Calu3 (cell line): Measurements from ENCODE around the gene SERPING1. TPM values are rescaled to one million over a fixed set of nuclear protein-coding genes. Genes with fewer than 3 reads are reported as not detected.
A peak's percentile ranks its signal among the peaks of the same experiment; 100 is the strongest.

Experiments used
- BruUV-seq: library from RNA; stranded (reverse); fragments of 400-500 nt; replicated peaks from 2 replicates; lab custom pipeline; 2021; lab: Mats Ljungman, UMichigan
- CTCF ChIA-PET: fragments of 300-600 bp; sonication (Branson Sonifier 250); formaldehyde crosslinking; loops from one replicate; lab custom pipeline; 2022; ENCODE audit warnings: antibody characterized with exemption; lab: Charles Lee
- DNase-seq: peaks from one replicate; pipeline ENCODE4 v3.0.0; 2022
- H3K27ac Mint-ChIP-seq: one replicate; pipeline ENCODE4 v1.8.0; 2022; ENCODE audit warnings: mixed read lengths; ENCODE audit not compliant: unreplicated experiment
- H3K27me3 Mint-ChIP-seq: one replicate; pipeline ENCODE4 v1.8.0; 2022; ENCODE audit warnings: mixed read lengths; ENCODE audit not compliant: unreplicated experiment
- H3K36me3 Mint-ChIP-seq: one replicate; pipeline ENCODE4 v1.8.0; 2022; ENCODE audit warnings: mild to moderate bottlenecking, moderate library complexity, mixed read lengths; ENCODE audit not compliant: insufficient read depth, unreplicated experiment
- H3K4me1 Mint-ChIP-seq: one replicate; pipeline ENCODE4 v1.8.0; 2022; ENCODE audit warnings: mild to moderate bottlenecking, low read depth, mixed read lengths; ENCODE audit not compliant: unreplicated experiment
- H3K4me3 Mint-ChIP-seq: one replicate; pipeline ENCODE4 v1.8.0; 2022; ENCODE audit warnings: mild to moderate bottlenecking, low read depth, moderate library complexity, mixed read lengths; ENCODE audit not compliant: unreplicated experiment
- H3K9me3 Mint-ChIP-seq: one replicate; pipeline ENCODE4 v1.8.0; 2022; ENCODE audit warnings: low read depth, mixed read lengths; ENCODE audit not compliant: unreplicated experiment
- intact Hi-C: fragments of 100-400 bp; cut with micrococcal nuclease; formaldehyde crosslinking; loops from one replicate; pipeline ENCODE4 v1.10.0; 2022; ENCODE audit not compliant: unreplicated experiment
- microRNA-seq: library from miRNA; unstranded; fragments of <30 nt; microRNA quantifications from one replicate; pipeline ENCODE4 v1.2.0, GENCODE V29; 2022
- total RNA-seq: library from RNA; stranded (reverse); gene quantifications from 2 replicates; pipeline ENCODE4 v1.2.3, GENCODE V29; 2022
- TF ChIP-seq, protein P1 (sequence below): fragments of 200-600 bp; IDR thresholded peaks from one replicate; pipeline ENCODE4 v1.8.0; 2022; ENCODE audit warnings: antibody characterized with exemption; ENCODE audit not compliant: unreplicated experiment

Gene SERPING1
- total RNA-seq, 1 experiment from 2014 or later, result 61.8 TPM

DNA sequence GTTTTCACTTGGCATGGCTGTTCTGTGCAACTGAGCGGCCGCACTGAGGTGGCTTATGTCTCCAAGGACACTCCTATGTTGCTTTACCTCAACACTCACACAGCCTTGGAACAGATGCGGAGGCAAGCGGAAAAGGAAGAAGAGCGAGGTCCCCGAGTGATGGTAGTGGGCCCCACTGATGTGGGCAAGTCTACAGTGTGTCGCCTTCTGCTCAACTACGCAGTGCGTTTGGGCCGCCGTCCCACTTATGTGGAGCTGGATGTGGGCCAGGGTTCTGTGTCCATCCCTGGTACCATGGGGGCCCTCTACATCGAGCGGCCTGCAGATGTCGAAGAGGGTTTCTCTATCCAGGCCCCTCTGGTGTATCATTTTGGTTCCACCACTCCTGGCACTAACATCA lies 62.2 kb downstream of the SERPING1 start:
- Mint-ChIP-seq H3K4me1 (peaks cover 8% of the 10 kb centered on the region), H3K27ac (no peak overlapping the region), H3K4me3 (no peak overlapping the region), H3K36me3 (peaks cover 25% of the 10 kb centered on the region), H3K9me3 (no peaks in the 10 kb centered on the region), H3K27me3 (no peaks in the 10 kb centered on the region)
- TF ChIP-seq, protein P1, sequence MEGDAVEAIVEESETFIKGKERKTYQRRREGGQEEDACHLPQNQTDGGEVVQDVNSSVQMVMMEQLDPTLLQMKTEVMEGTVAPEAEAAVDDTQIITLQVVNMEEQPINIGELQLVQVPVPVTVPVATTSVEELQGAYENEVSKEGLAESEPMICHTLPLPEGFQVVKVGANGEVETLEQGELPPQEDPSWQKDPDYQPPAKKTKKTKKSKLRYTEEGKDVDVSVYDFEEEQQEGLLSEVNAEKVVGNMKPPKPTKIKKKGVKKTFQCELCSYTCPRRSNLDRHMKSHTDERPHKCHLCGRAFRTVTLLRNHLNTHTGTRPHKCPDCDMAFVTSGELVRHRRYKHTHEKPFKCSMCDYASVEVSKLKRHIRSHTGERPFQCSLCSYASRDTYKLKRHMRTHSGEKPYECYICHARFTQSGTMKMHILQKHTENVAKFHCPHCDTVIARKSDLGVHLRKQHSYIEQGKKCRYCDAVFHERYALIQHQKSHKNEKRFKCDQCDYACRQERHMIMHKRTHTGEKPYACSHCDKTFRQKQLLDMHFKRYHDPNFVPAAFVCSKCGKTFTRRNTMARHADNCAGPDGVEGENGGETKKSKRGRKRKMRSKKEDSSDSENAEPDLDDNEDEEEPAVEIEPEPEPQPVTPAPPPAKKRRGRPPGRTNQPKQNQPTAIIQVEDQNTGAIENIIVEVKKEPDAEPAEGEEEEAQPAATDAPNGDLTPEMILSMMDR, result no peak
- BruUV-seq, result no TSS peak
- no peak for DNase-seq
- CTCF ChIA-PET, result no interaction called here
- intact Hi-C loops, result loop anchor here (10.0 kb wide), 1 partner anchor 125 kb away; no protein-coding TSS in a partner anchor

DNA sequence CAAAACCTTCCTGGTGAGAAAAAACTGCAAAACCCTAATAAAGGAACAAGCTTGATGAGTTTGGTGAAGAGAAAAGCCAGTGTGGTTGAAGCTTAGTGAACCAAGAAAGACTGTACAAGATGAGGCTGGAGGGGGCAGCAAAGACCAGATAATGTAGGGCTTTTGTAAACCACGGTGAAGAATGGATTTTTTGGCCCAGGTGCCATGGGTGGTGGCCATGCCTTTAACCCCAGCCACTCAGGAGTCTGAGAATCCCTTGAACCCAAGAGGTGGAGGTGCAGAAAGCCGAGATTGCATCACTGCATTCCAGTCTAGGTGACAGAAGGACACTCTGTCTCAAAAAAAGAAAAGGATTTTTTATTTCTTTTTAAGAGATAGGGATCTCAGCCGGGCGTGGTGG lies 65.4 kb downstream of the SERPING1 start:
- H3K27me3 Mint-ChIP-seq, result no peaks in the 10 kb centered on the region
- intact Hi-C loops, result loop anchor here (10.0 kb wide), 1 partner anchor 122 kb away; no protein-coding TSS in a partner anchor
- H3K36me3 Mint-ChIP-seq, result peaks cover 32% of the 10 kb centered on the region
- H3K9me3 Mint-ChIP-seq, result no peaks in the 10 kb centered on the region
- peaks cover 7% of the 10 kb centered on the region for H3K4me1 Mint-ChIP-seq
- H3K27ac Mint-ChIP-seq, result no peak overlapping the region
- CTCF ChIA-PET, result interaction anchor here (0.7 kb wide), 2 partner anchors 137 to 623 kb away, joined by 3 to 4 read pairs; no protein-coding TSS in a partner anchor
- TF ChIP-seq, protein P1, result no peak
- BruUV-seq, result no TSS peak
- no peak for DNase-seq
- H3K4me3 Mint-ChIP-seq, result no peak overlapping the region

DNA sequence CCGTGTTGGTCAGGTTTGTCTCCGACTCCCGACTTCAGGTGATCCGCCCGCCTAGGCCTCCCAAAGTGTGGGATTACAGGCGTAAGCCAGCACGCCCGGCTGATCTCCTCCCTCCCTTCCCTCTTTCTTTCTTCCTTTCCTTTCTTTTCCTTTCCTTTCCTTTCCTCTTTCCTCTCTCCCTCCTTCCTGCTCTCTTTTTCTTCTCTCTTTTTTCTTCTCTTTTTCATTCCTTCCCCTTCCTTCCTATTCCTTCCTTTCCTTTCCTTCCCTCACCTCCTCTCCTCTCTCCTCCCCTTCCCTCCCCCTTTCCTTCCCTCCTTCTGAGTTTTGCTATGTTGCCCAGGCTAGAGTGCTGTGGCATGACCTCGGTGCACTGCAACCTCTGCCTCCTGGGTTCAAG lies 66.5 kb downstream of the SERPING1 start:
- Mint-ChIP-seq H3K9me3 (no peaks in the 10 kb centered on the region), H3K36me3 (peaks cover 33% of the 10 kb centered on the region), H3K4me3 (no peak overlapping the region), H3K27ac (no peak overlapping the region), H3K27me3 (no peaks in the 10 kb centered on the region), H3K4me1 (peaks cover 9% of the 10 kb centered on the region)
- intact Hi-C loops, result loop anchor here (10.0 kb wide), 1 partner anchor 121 kb away; no protein-coding TSS in a partner anchor
- DNase-seq, result no peak
- CTCF ChIA-PET, result no interaction called here
- no TSS peak for BruUV-seq
- TF ChIP-seq, protein P1, result no peak

Small RNA genes lying within 50 kb of the gene (microRNA-seq; reads per million reads assigned to microRNA genes)
- gene MIR130A, result 3,785 reads per million, percentile 91 among the genes with 10 or more reads in this experiment

Other genes starting within 250 kb of the SERPING1 start
- not detected in 2 replicates for gene PRG3, start 216.5 kb upstream of the SERPING1 start, total RNA-seq
- not detected in 2 replicates for gene PRG2, start 207.0 kb upstream of the SERPING1 start, total RNA-seq
- 91.8 and 127 TPM in 2 replicates for gene SLC43A3, start 170.6 kb upstream of the SERPING1 start, total RNA-seq
- gene RTN4RL2, start 137.2 kb upstream of the SERPING1 start, total RNA-seq, result 1.9 and 3.6 TPM in 2 replicates
- 9.5 and 12.5 TPM in 2 replicates for gene SLC43A1, start 82.0 kb upstream of the SERPING1 start, total RNA-seq
- gene TIMM10, start 66.9 kb upstream of the SERPING1 start, total RNA-seq, result 68.5 and 73.5 TPM in 2 replicates
- gene SMTNL1, start 60.1 kb upstream of the SERPING1 start, total RNA-seq, result not detected in 2 replicates
- 80.8 and 170 TPM in 2 replicates for gene UBE2L6, start 30.0 kb upstream of the SERPING1 start, total RNA-seq
- 0.28 TPM in 1 of 2 replicates, not detected in the other for gene YPEL4, start 52.2 kb downstream of the SERPING1 start, total RNA-seq
- gene CLP1, start 60.1 kb downstream of the SERPING1 start, total RNA-seq, result 15.2 and 18.6 TPM in 2 replicates
- 85.9 and 95.3 TPM in 2 replicates for gene ZDHHC5, start 70.4 kb downstream of the SERPING1 start, total RNA-seq
- 21.2 and 24.4 TPM in 2 replicates for gene MED19, start 114.5 kb downstream of the SERPING1 start, total RNA-seq
- gene TMX2, start 114.9 kb downstream of the SERPING1 start, total RNA-seq, result 146 and 152 TPM in 2 replicates
- 124 and 131 TPM in 2 replicates for gene SELENOH, start 143.8 kb downstream of the SERPING1 start, total RNA-seq
- not detected in 2 replicates for gene BTBD18, start 154.1 kb downstream of the SERPING1 start, total RNA-seq
- gene CTNND1, start 164.1 kb downstream of the SERPING1 start, total RNA-seq, result 318 and 323 TPM in 2 replicates